PC-3 (cell line): ENCODE measurements around the gene FKBP10. TPM values are rescaled to one million over a fixed set of nuclear protein-coding genes. Genes with fewer than 3 reads are reported as not detected.
"Not testable (repeated sequence)": the region's sequence is repeated elsewhere in the genome, so short reads cannot be mapped to it uniquely, and the experiment has no call there.

Source experiments
- ATAC-seq: fragments of 200-7000 bp; cut with Tn5 transposase; 2 replicates; pipeline ENCODE4 v1.9.1; 2020; ENCODE audit warnings: mild to moderate bottlenecking, moderate library complexity
- BruUV-seq: library from RNA; stranded (reverse); fragments of 400-500 nt; replicated peaks from 2 replicates; lab custom pipeline; 2021; lab: Mats Ljungman, UMichigan
- CTCF ChIA-PET: fragments of 300-600 bp; sonication (Branson Sonifier 250); formaldehyde crosslinking; loops from one replicate; lab custom pipeline; 2022; ENCODE audit warnings: antibody characterized with exemption; lab: Charles Lee
- POLR2A ChIA-PET: fragments of 300-600 bp; sonication (Branson Sonifier 250); formaldehyde crosslinking; loops from one replicate; lab custom pipeline; 2022; ENCODE audit warnings: antibody characterized with exemption; ENCODE audit not compliant: unreplicated experiment; lab: Charles Lee
- DNase-seq: peaks from one replicate; pipeline ENCODE4 v3.0.0-alpha.2; 2015
- H2AFZ ChIP-seq: fragments of 300-600 bp; sonication (generic); 2 replicates; pipeline ENCODE4 v1.6.0; 2016; ENCODE audit warnings: antibody characterized with exemption, low read length
- H3F3A ChIP-seq: fragments of 300-600 bp; sonication (generic); one replicate; pipeline ENCODE4 v1.6.0; 2017; ENCODE audit warnings: antibody characterized with exemption, low read length, control low read depth, mild to moderate bottlenecking; ENCODE audit not compliant: unreplicated experiment
- H3K27ac ChIP-seq: fragments of 300-600 bp; sonication (generic); 2 replicates; pipeline ENCODE4 v1.5.1; 2016; ENCODE audit warnings: mild to moderate bottlenecking, low read length
- H3K27me3 ChIP-seq: fragments of 300-600 bp; sonication (generic); 2 replicates; pipeline ENCODE4 v1.6.1; 2016; ENCODE audit warnings: low read length, mixed read lengths
- H3K36me3 ChIP-seq: fragments of 300-600 bp; sonication (generic); 2 replicates; pipeline ENCODE4 v1.6.1; 2016; ENCODE audit warnings: low read depth, mixed run types, low read length, mixed read lengths
- H3K4me1 ChIP-seq: fragments of 300-600 bp; sonication (generic); 2 replicates; pipeline ENCODE4 v1.5.1; 2016; ENCODE audit warnings: low read length; ENCODE audit not compliant: insufficient read depth
- H3K4me2 ChIP-seq: fragments of 300-600 bp; sonication (generic); 2 replicates; pipeline ENCODE4 v1.6.0; 2016; ENCODE audit warnings: low read length
- H3K4me3 ChIP-seq: fragments of 300-600 bp; sonication (generic); 2 replicates; pipeline ENCODE4 v1.5.1; 2016; ENCODE audit warnings: mild to moderate bottlenecking, low read length, mixed read lengths
- H3K79me2 ChIP-seq: fragments of 300-600 bp; sonication (generic); 2 replicates; pipeline ENCODE4 v1.6.1; 2017; ENCODE audit warnings: low read length, mixed read lengths
- H3K9ac ChIP-seq: fragments of 300-600 bp; sonication (generic); 2 replicates; pipeline ENCODE4 v1.6.0; 2016; ENCODE audit warnings: mild to moderate bottlenecking, low read length
- H3K9me2 ChIP-seq: fragments of 300-600 bp; sonication (generic); replicated peaks from 2 replicates; pipeline ENCODE4 v1.6.1; 2016; ENCODE audit warnings: mixed run types, low read length, mixed read lengths
- H3K9me3 ChIP-seq: fragments of 300-600 bp; sonication (generic); 2 replicates; pipeline ENCODE4 v1.6.1; 2016; ENCODE audit warnings: low read length, mixed read lengths
- H4K20me1 ChIP-seq: fragments of 300-600 bp; sonication (generic); 2 replicates; pipeline ENCODE4 v1.6.1; 2016; ENCODE audit warnings: low read length, mixed read lengths
- EZH2 ChIP-seq: fragments of 300-600 bp; sonication (generic); IDR thresholded peaks from one replicate; pipeline ENCODE4 v1.6.1; 2017; ENCODE audit warnings: antibody characterized with exemption, mild to moderate bottlenecking, low read length; ENCODE audit not compliant: unreplicated experiment
- EZH2phosphoT487 ChIP-seq: fragments of 300-600 bp; sonication (generic); IDR thresholded peaks from 2 replicates; pipeline ENCODE4 v1.6.1; 2018; ENCODE audit warnings: mild to moderate bottlenecking, antibody characterized with exemption, low read length, borderline replicate concordance
- intact Hi-C: fragments of 100-400 bp; cut with micrococcal nuclease; formaldehyde crosslinking; loops from 2 replicates; pipeline ENCODE4 v1.9.0; 2023
- total RNA-seq: library from RNA; depleted of rRNA; stranded (reverse); fragments of >200 nt; gene quantifications from 2 replicates; pipeline ENCODE4 v1.2.3, GENCODE V29; 2014
- TF ChIP-seq, protein P1 (sequence below): fragments of 300-600 bp; sonication (generic); conservative IDR thresholded peaks from 2 replicates; pipeline ENCODE4 v1.5.1; 2017; ENCODE audit warnings: antibody characterized with exemption, low read depth, mild to moderate bottlenecking, low read length

Gene FKBP10
- total RNA-seq, 1 experiment from 2014 or later, result 63.4 TPM

DNA sequence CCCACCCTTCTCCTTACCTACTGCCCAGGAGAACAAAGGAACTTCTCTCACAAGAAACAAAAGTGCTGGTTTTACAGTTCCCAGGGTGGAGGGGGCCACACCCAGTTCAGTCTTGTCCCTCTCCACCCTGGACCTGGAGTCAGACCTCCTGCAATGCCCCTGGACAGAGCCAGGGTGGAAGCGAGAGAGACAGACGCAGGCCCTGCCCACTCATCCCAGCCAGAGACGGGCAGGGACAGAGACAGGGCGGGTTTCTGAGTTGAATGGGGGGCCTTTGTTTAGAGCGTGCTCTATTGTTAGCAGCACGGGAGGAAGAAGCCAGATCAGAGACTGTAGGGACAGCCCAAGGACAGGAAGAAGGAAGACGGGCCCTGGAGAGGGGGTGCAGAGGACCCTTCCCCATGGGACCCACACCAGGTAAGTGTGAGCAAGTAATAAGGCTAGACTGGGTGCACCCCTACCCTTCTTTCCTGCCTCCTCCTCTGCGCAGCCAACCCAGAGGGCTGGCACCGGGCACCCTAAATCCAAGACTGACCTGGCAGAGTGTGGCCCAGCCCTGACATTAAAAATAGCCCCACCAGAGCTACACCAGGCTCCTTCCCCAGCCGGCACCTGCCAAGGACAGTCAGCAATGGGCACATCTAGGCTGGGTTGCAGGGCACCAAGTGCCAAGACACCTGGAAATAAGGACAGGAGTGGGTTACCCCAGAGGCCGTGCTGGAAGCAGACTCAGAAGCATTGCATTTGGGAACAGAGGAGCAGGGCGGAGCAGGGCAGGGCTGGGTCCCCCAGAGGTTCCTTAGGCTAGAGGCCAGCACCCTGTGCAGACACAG lies 37.2 kb upstream of the FKBP10 start:
- peaks cover 14% of the 10 kb centered on the region for H3K36me3 ChIP-seq
- no peak for DNase-seq
- H3K79me2 ChIP-seq, result peaks cover 52% of the 10 kb centered on the region
- ATAC-seq, result no peak
- H3F3A ChIP-seq, result peaks cover 6% of the 10 kb centered on the region
- no peak overlapping the region for H3K9ac ChIP-seq
- no peaks in the 10 kb centered on the region for H3K9me2 ChIP-seq
- peak overlapping the region; percentile 43 for H3K27ac ChIP-seq
- H3K4me2 ChIP-seq, result peak overlapping the region; percentile 22; the same call in 1 of the 2 replicates
- CTCF ChIA-PET, result no interaction called here
- no peak overlapping the region for H3K4me3 ChIP-seq
- peaks cover 57% of the 10 kb centered on the region for H3K4me1 ChIP-seq
- no peaks in the 10 kb centered on the region for H3K9me3 ChIP-seq
- TF ChIP-seq EZH2phosphoT487 (no peak), EZH2 (no peak)
- TF ChIP-seq, protein P1, sequence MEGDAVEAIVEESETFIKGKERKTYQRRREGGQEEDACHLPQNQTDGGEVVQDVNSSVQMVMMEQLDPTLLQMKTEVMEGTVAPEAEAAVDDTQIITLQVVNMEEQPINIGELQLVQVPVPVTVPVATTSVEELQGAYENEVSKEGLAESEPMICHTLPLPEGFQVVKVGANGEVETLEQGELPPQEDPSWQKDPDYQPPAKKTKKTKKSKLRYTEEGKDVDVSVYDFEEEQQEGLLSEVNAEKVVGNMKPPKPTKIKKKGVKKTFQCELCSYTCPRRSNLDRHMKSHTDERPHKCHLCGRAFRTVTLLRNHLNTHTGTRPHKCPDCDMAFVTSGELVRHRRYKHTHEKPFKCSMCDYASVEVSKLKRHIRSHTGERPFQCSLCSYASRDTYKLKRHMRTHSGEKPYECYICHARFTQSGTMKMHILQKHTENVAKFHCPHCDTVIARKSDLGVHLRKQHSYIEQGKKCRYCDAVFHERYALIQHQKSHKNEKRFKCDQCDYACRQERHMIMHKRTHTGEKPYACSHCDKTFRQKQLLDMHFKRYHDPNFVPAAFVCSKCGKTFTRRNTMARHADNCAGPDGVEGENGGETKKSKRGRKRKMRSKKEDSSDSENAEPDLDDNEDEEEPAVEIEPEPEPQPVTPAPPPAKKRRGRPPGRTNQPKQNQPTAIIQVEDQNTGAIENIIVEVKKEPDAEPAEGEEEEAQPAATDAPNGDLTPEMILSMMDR, result no peak
- peaks cover 8% of the 10 kb centered on the region for H4K20me1 ChIP-seq
- no TSS peak for BruUV-seq
- POLR2A ChIA-PET, result interaction anchor here (0.5 kb wide), 1 partner anchor 11 kb away, joined by 4 read pairs; the partner anchor contains the start of gene JUP
- no peaks in the 10 kb centered on the region for H3K27me3 ChIP-seq
- no peak overlapping the region for H2AFZ ChIP-seq
- intact Hi-C loops, result no loop called here

DNA sequence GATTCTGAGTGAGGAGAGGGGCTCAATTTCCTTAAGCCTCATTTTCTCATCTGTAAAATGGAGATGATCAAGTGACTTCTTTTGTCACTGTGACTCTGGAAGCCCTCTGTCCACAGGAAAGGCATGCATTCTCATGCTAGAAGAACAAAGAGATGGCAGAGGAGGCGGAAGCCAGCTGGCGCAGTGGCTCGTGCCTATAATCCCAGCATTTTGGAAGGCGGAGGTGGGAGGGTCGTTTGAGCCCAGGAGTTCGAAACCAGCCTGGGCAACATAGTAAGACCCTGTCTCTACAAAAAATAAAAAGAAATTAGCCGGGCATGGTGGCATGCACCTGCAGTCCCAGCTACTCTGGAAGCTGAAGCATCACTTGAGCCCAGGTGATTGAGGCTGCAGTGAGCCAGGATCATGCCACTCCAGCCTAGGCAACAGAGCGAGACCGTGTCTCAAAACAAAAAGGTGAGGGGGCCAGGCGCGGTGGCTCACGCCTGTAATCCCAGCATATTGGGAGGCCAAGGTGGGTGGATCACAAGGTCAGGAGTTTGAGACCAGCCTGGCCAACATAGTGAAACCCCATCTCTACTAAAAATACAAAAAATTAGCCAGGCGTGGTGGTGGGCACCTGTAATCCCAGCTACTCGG lies 36.4 kb upstream of the FKBP10 start:
- BruUV-seq, CTCF ChIA-PET: not testable (repeated sequence)
- peaks cover 57% of the 10 kb centered on the region for H3K4me1 ChIP-seq

DNA sequence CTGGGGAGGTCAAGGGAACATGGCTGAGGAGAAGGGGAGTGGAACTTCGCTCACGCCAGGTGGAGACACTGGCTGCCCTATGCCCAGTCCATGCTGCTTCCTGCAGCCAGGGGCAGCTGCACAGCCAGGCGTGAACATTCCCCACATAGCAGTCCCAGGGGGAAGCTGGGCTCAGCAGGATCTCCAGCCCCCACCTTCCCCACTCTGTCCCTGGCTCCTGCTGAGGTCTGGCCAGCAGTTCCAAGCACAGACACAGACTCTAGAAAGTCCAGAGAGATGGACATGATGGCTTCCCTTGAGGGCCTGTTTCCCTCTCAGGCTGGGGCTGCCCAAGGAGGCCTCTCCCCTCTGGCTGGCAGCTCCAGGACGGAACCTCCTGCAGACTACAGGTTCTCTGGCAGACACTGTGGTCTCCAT lies 35.6 kb upstream of the FKBP10 start:
- peaks cover 6% of the 10 kb centered on the region for H3F3A ChIP-seq
- no peak overlapping the region for H3K4me3 ChIP-seq
- peak overlapping the region; percentile 95 for H3K27ac ChIP-seq
- peaks cover 6% of the 10 kb centered on the region for H3K36me3 ChIP-seq
- H2AFZ ChIP-seq, result no peak overlapping the region
- H3K27me3 ChIP-seq, result no peaks in the 10 kb centered on the region
- H3K9me2 ChIP-seq, result no peaks in the 10 kb centered on the region
- BruUV-seq, result no TSS peak
- TF ChIP-seq EZH2 (no peak), EZH2phosphoT487 (no peak)
- TF ChIP-seq, protein P1, result no peak
- ChIA-PET POLR2A (interaction anchor here (1.0 to 1.5 kb wide), 3 partner anchors 8 to 89 kb away, joined by 3 to 8 read pairs (median 5); partner anchors contain the start of genes EIF1 and JUP), CTCF (interaction anchor here (0.8 to 1.0 kb wide), 2 partner anchors 15 to 24 kb away, joined by 4 read pairs; no protein-coding TSS in a partner anchor)
- peak overlapping the region; percentile 58 for H3K9ac ChIP-seq
- H3K4me2 ChIP-seq, result peak overlapping the region; percentile 80
- H3K9me3 ChIP-seq, result no peaks in the 10 kb centered on the region
- DNase-seq (no peak), ATAC-seq (no peak)
- intact Hi-C loops, result no loop called here
- peaks cover 55% of the 10 kb centered on the region for H3K4me1 ChIP-seq
- peaks cover 16% of the 10 kb centered on the region for H4K20me1 ChIP-seq
- H3K79me2 ChIP-seq, result peaks cover 55% of the 10 kb centered on the region

More for the DNA sequence above, 36.4 kb upstream of the FKBP10 start:
- DNase-seq, H3K9ac ChIP-seq, H3K27me3 ChIP-seq, H3K4me3 ChIP-seq, H3K4me2 ChIP-seq, H3K9me2 ChIP-seq, H2AFZ ChIP-seq, intact Hi-C loops, H3F3A ChIP-seq, ATAC-seq, H3K36me3 ChIP-seq, H4K20me1 ChIP-seq, H3K9me3 ChIP-seq: not testable (repeated sequence)
- H3K79me2 ChIP-seq, result peaks cover 54% of the 10 kb centered on the region
- 0 out of 2 replicates have a peak overlapping the region, but pooled peaks have one; percentile 43 for H3K27ac ChIP-seq
- POLR2A ChIA-PET, result interaction anchor here (1.3 kb wide), 1 partner anchor 10 kb away, joined by 8 read pairs; the partner anchor contains the start of gene JUP
